Measurements from ENCODE around the gene NEMP1.
"Not testable (repeated sequence)": the region's sequence is repeated elsewhere in the genome, so short reads cannot be mapped to it uniquely, and the experiment has no call there.

The NEMP1 gene

DNA sequence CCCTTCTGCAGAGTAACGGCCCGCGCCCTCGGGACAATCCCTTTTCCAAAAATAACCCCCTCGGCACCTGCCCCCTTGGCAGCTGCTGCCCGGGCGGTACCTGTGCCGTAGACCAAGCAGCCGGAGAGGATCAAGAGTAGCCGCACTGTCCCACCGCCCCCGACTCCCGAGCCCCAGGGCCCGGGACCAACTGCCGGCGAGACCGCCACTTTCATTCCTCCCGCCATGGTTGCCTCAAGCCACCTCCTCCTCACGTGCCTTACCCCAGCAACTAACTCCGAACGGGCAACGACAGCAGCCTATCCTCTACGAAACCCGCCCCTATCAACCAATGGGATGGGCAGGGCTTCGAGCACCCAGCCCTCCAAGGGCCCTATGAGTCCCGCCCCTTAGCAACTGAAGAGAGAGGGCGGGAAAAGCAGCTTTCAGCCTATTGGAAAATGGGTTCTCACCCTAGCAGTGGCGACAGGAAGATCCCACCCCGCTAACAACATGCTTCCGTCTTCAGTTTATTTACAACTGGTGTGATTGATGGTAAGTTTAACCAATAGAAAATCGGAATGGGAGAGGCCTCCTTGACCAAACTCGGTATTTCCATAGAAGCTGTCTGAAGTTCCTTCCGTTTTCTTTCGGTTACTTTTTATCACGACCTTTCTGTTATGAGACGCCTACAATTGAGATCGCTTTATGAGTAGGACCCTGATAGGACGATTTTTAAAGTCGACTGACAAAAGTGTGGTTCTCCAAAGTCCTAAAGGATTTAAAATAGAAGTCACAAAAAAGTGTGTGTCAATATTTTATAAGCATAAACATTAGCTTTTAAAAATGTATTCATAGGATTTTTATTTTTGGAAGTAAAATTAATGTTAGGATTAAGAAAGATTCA lies at the start of gene NEMP1:
NEMP1 (minus strand) TSS at position 273 of the 886 bp plus-strand sequence; CDS start at position 227, 46 bp downstream.
- DNase-seq (ENCODE audit: low spot score), result peak; percentile 100

- peak; percentile 93 for DNase-seq (ENCODE audit: low spot score)
These were observed 49.3 kb upstream of the NEMP1 start, which contains the start of gene LRP1 for GRCh38 chr12:57127726-57128518. TSS of gene LRP1 (plus strand) at chr12:57128483. CDS start at chr12:57128965, 482 bp downstream.

- DNase-seq (ENCODE audit: low spot score), result peak; percentile 77
These were observed 48.6 kb upstream of the NEMP1 start for GRCh38 chr12:57127101-57127725.

- DNase-seq (ENCODE audit: low spot score), result no peak
These were observed 48.0 kb upstream of the NEMP1 start for GRCh38 chr12:57126561-57126960.

- DNase-seq (ENCODE audit: low spot score), result no peak
These were observed 47.5 kb upstream of the NEMP1 start for GRCh38 chr12:57126061-57126460.

DNA sequence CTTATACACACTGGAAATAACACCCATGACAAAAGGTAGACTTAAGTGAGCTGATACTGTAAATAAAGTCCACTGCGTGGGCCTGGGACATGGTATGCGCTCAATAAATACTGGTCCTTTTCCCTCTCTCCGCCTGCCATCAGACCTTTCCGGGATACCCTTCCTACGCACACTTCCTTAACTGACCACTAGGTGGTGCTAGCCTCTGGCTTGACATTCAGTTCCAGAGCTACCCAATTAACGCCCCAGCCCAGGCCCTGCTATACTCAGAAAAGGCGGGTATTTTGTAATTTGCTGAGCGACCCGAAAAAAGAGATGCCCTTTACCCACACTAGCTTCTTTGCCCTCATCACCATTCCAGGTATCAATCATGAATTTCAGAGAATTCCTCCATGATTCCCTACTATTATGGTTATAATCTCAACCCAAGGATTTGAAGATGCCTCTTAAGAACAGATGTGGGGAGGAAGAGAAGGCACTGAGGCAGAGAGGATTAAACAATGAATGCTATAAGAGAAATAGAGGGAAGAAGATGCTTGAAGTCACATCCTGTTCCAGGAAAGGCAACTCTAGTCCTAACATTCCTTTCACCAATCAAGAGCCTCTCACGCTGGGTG lies 45.8 kb upstream of the NEMP1 start:
- peak; percentile 88 for DNase-seq (ENCODE audit: low spot score)

DNA sequence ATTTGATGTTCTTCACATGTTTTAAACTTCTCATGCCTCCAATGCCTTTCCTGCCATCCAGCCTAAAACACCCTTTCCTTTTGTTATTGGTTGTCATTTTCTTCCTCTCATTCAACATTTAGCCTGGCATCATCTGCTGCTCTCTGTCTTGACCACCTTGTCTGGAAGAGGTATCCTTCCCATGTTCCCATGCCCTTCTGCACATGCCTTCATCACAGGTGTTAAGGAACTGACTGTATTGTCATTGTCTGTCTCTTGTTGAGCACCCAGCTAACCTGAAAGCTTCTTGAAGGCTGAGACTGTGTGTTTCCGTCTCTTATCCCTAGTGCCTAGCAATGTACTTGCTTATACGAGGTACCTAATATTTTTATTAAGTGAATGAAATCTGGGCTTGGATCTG lies 45.2 kb upstream of the NEMP1 start:
- no peak for DNase-seq (ENCODE audit: low spot score)

GRCh38 chr12:57120718-57121117 lies 42.1 kb upstream of the NEMP1 start:
- DNase-seq (ENCODE audit: low spot score), result not testable (repeated sequence)

DNA sequence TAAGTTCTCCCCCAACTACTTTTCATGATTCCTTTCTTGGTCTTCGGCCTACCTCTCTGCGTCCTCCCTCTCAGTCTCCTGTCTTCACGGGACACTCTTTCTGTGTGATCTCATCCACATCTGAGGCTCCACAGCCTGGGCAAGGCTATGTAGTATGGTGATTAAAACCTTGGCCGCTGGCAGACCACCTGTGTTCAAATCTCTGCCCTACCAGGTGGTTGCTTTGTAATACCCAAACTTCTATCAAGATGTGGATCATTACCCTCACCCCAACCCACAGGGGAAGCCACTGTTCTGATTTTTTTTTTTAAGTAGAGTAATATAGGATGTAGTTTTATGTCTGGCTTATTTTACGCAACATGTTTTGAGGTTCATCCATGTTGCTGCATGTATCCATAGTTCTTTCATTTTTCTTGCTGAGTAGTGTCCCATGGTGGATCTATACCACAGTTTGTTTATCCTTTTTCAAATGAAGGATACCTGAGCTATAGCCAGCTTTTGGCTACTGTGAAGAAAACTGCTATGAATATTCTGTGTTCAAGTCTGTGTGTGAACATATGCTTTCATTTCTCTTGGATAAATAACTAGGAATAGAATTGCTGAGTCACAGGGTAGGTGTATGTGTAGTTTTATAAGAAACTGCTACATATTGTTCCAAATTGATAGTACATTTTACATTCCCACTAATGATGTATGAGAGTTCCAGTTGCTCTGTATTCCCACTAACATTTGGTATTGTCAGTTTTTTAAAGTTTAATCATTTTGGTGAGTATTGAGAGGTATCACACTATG lies 40.9 kb upstream of the NEMP1 start:
- DNase-seq (ENCODE audit: low spot score), result no peak

DNA sequence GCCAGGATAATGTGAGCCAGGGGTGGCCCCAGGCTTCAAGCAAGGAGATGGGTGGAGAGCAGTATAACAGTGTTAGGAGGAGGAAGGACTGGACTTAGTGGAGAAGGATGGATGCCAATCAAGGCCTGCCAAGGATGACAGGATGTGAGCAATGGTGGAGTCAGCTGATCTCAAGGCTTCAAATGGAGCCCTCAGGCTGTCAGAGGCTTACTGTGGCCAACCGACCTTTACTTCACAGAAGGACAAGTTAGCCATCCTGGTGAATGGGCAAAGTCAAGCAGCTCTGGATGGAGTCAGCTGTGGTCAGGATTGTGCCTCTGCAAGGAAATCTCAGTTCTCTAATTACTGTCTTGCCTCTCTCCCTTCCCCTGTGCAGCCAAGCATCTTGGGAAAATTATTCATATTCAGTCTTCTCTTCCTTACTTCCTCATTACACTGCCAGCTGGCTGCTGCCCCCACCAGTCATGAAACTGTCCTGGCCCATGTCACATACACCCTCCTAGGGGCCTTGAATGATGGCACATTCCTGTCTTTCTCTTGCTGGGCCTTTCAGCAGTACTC lies 40.2 kb upstream of the NEMP1 start:
- no peak for DNase-seq (ENCODE audit: low spot score)

DNA sequence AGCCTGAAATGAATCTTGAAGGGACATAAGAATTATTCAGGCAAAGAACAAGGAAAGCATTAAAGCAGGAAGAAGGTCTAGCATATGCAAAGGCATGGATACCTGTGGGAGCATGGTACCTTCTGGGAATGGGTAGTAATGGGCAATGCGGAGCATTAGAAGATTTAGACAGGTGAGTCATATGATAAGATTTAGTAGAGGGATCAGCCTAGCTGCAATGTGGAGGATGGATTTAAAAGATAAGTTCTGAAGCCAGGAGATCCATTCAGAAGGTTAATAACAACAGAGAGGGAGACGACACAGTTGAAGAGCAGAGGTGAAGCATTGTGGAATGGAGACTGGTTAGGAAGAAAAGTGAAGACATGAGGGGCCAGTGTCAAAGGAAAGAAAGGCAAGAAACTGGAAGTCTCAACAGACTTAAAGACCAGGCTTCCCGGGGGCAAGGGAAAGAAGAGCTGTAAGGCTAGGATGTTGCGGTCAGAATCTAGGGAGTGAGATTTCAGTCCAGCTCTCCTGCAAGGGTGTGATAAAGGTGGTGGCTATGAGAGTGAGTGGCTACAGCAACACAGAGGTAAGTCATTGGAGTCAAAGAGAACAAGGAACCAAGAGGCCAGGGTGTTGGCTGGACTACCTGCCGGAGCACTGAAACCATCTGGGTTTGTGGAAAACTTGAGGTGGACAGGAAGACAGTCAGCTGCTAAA lies 38.1 kb upstream of the NEMP1 start:
- DNase-seq (ENCODE audit: low spot score), result no peak

- DNase-seq (ENCODE audit: low spot score), result no peak
These were observed 34.1 kb upstream of the NEMP1 start for GRCh38 chr12:57112492-57113294.

DNA sequence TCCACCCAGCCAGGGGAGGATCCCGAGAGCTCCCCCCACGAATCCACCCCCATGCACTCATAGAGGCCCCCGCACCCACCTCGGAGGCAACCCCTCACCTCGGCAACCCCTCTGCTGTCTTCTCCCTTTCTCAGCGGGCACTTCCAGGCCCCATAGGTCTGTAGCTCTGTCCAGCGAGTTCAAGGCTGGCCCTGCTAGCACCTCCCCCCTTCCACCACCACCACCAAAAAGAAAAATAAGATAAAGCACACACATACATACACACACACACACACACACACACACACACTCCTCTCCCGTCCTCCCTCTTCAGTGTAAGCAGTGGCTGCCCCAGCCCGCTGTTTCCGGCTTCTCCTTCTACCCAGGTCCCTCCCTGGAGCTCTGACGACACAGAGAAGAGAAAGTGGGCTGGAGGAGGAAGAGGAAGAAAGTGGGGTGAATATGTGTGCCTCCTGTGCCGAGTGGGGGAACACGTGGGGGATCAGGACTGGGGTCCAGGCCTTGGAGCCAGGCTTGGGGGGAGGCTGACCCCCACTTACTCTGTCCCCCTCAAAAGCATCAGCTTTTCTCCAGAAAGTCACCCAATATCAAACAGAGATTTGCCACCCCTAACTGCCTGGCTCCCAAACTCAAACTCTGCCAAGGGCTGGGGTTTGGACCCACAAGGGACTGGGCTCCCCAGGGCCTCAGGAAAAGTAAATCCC lies 32.6 kb upstream of the NEMP1 start, which contains the start of gene STAT6:
STAT6 (minus strand) TSS at position 332 of the 704 bp plus-strand sequence. CDS start 3,084 bp downstream, outside the sequence.
- DNase-seq (ENCODE audit: low spot score), result no peak

DNA sequence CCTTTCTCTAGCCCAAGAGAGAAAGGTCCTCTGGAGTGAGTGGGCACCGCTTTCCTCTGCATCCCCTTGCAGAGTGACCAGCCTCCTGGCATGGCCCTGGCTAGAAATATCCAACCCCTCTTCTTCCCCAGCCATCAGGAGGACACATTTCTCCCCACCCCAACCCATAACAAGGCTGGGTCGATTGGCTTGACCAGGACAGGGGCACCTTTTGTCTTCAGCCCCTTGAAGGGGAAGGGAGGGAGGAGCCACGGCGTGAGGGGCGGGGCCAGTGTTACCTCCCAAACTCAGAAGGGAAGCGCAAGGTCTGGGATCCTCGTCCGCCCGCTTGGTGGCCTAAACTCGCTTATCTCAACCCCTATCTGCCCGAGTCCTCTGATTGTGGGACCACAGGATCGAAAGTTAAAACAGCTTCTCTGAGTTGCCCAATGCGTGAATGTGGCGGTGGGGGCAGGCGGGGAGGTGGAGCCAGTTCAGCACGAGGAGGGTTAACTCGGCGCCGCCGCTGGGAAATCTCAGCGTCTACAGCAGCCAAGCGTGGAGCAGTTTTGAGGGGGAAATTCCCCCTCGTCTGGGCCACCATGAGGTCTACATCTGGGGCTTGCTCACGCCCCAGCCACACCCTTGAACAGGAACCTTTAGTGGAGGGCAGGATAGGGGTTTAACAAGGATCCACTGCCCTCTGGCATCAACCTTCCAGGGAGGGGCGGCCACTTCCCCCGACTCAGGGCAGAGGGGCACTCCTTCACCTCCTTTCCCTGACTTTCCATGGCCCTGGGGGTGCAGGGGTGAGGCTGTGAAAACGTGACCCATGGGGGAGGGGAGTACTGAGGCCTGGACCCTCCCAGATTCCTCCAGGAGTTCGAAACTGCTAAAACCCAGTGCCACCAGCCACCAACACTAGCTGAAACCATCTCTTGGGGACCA lies 31.8 kb upstream of the NEMP1 start:
- no peak for DNase-seq (ENCODE audit: low spot score)

GRCh38 chr12:57109207-57110103 lies 30.9 kb upstream of the NEMP1 start:
- no peak for DNase-seq (ENCODE audit: low spot score)

DNA sequence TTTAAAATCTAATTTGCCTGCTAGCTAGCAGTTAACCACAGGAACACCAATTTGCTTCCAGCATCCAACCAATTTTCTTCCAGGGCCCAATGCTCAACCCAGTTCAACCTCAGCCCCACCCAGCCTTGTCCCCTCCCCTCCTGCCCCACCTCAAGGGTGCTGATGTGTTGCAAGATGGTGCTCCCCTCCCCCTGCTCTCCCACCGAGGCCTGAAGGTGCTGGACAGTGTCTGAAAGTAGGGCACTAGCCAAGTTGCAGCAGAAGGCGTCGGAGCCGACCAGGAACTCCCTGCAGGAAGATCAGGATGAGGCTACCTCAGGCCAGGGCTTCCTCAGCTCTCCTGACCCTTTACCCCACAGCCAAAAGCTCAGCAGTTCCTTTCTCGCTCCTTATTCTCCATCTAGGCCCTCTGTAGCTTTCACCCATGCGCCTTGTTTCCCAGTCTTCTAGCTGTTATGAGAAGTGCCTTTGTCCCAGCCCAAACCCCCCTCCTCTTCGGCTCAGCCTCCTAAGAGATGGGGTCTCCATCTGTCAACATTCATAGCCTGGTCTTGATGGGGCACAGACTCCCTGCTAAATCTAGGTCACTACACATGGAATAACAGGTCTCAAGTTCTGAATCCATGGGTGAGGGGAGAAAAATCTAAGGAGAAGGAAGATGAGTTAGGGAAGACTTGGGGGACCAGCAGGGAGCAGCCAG lies 29.0 kb upstream of the NEMP1 start:
- DNase-seq (ENCODE audit: low spot score), result no peak
